GM18499 (cell line): ENCODE measurements around the gene RBM47.
"Not testable (repeated sequence)": the region's sequence is repeated elsewhere in the genome, so short reads cannot be mapped to it uniquely, and the experiment has no call there.

Experiments used
- ATAC-seq: cut with Tn5 transposase; IDR thresholded peaks from one replicate; pipeline ENCODE4 v1.9.1; 2021; ENCODE audit warnings: moderate number of reproducible peaks; ENCODE audit not compliant: insufficient read depth, unreplicated experiment

Gene RBM47

DNA sequence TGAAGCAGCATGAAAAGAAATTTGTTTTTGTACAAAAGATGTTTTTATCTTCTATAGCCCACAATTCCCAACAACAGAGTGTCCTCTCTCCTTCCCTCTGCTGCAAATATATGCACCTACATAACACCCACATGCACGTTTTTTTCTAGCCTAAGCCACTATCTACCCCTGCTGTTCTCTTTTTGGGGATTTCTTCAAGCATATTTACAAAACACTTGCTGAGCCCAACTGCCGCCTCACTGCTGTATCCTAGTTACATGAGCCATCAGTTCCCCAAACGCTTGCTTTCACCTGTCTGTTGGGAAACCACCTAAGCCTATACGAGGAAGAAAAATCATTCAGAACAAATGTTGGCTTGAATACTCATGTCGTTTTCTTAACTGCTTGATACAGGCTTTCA lies 167.3 kb downstream of the RBM47 start:
- peak; percentile 73 for ATAC-seq

DNA sequence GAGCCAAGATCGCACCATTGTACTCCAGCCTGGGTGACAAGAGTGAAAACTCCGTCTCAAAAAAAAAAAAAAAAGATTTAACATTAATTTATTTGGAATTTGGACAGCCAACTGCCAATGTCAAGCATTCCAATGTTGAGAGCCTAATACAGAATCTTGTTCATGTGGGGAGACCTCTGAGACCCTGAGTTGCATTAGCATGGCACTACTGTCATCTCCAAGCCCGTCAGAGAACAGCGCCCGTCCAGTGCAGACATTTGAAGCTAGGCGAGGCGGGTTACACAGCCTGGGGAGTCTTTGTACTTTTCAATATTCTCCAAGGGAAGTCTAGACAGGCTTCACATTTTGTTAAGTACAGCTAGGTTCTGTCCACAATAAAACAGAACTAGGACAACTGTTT lies 167.8 kb downstream of the RBM47 start:
- no peak for ATAC-seq

DNA sequence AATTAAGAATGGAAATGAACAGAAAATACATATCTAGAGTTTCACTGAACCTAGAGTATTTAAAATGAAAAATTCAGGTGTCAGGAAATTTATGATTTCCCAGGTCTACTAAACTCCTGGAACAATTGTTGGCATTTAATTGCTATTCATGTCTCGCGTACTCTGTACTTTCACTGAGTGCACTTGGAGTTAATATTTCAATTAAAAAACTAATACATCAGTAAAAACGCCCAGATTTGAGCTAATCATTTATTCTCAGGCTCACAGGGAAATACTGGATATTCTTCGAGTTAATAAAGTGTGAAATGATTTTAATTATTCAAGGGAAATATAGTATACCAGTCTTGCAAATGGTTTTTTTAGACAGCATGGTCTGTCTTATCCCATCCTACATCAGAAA lies 168.6 kb downstream of the RBM47 start:
- no peak for ATAC-seq

DNA sequence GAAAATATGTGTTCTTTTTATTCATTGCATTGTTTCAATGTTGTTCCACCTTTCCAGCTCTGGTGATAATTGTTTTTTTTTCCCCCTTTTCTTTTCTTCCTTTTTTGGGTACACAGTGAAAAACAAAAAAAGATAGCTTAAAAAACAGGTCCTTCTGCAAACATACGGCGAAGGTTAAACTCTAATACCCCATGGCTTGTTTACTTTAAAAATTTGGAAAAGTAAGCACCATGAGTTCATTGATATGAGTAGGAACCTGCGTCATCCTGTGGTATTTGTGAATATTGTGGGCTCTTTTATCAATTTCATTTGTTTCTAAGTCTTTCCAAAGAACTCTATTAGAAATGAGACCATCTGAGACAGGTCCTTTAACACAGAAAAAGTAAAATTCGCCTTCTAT lies 171.0 kb downstream of the RBM47 start:
- no peak for ATAC-seq

DNA sequence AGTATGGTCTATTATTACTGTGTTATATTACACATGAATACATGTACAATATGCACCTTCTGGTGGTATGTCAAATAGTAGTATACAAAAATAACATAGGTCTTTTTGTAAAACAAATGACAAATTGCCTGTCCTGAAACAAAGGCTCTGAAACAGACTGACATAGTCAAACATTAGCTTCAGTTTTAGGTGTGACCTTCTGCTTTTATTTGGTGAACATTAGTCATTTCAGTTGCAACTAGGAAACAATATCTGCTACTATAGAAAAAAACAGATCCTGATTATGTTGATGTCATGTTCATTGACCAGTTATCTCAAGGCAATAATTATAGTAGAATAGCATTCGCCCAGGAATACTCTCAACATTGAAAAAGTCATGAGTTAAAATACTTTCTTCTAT lies 171.6 kb downstream of the RBM47 start:
- no peak for ATAC-seq

DNA sequence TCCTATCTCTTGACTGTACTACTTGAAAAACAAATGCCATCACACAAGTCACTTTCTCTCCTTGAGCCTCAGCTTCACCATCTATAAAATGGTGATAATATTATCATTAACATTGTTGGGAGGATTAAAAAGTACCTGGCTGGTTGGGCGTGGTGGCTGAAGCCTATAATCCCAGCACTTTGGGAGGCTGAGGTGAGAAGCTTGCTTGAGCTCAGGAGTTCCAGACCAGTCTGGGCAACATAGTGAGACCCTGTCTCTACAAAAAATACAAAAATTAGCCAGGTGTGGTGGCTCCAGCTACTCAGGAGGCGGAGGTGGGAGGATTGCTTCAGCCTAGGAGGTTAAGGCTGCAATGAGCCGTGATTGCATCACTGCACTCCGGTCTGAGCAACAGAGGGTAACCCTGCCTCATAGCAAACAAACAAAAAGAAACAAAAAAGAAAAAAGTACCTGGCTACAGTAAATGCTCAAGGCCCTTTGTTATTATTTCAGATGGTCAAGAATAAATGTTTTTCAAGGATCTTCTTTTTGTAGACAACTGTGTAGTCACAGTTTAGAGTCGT lies 174.2 kb downstream of the RBM47 start:
- no peak for ATAC-seq

DNA sequence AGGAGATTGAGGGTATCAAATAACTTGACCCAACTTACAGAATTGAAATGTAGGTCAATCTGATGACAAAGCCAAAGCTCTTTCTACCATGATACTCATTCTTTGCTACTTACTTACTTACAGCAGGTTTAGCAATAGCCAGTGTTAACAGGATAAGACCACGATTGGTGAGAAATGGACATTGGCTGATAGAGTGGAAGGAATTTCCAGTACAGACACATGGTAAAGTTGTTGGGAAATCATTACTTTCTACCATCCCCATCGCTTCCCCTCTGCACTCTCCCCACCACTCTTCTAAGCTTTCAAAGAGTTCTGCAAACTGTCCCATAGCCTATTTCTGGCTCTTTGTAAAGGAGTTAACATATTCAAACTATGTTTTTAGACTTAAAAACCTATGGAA lies 174.8 kb downstream of the RBM47 start:
- ATAC-seq, result no peak

DNA sequence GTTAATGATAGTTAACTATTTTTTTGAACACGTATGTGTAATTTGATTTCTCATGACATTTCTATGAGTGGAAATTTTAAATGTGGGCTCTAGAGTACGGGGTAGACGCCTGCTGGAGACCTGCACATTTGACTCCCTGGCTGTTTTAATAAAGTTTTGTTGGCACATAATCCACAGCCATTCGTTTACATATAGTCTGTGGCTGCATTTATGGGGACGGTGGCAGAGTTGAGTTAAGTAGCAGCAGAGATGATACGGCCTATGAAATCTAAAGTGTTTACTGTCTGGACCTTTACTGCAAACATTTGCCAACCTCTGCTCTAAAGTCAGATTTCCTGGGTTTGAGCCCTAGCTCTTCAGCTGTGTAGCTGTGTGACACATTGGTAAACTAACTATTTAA lies 175.8 kb downstream of the RBM47 start:
- no peak for ATAC-seq

DNA sequence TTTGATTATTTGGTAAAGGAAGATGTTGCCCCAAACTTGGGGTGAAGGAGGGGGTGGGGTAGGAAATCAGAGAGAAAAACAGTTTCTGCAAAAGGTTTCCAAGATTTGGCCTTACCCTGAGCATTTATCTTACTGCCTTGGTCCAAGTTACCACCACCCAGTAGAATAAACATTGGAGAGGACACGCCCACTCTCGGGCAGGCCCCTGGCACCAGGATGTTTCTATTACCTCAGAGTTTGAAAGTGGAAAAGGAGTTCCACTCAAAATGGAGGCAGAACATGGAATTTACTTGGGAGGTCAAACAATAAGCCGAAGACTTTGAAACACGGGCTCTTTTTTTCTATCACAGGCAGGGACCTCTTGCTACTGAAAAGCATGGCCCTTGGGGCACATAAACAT lies 180.8 kb downstream of the RBM47 start:
- ATAC-seq, result no peak

DNA sequence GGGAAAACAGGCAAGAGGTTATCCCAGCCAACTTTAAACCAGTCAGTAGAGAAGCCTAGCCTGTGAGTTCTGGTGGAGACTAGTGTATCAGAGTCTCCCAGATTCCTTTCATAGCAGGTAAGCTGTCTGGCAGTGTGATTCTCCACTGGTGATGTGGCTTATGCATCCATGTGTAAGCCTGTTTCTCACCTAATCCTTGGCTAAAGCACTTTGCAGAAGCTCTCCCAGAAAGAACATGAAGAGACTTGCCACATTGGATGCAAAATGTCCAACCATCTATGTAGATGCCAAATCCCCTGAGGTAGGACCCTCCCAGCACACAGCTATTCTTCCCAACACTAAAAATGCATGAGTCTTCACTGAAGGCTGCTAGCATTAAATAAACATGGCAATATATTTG lies 182.8 kb downstream of the RBM47 start:
- no peak for ATAC-seq

DNA sequence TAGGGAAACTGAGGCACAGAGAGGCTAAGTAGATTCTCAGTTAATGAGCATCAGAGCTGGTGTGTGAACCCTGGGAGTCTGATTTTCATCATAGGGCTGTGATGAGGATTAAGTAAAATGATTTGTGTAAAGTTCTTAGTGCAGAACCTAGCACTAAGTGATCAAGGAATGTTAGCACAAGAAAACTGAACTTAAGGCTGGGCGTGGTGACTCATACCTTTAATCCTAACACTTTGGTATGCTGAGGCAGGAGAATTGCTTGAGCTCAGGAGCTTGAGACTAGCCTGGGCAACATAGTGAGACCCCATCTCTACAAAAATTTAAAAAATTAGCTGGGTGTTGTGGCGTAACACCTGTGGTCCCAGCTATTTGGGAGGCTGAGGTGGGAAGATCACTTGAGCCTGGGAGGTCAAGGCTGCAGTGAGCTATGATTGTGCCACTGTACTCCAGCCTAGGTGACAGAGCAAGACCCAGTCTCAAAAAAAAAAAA lies 183.4 kb downstream of the RBM47 start:
- not testable (repeated sequence) for ATAC-seq

DNA sequence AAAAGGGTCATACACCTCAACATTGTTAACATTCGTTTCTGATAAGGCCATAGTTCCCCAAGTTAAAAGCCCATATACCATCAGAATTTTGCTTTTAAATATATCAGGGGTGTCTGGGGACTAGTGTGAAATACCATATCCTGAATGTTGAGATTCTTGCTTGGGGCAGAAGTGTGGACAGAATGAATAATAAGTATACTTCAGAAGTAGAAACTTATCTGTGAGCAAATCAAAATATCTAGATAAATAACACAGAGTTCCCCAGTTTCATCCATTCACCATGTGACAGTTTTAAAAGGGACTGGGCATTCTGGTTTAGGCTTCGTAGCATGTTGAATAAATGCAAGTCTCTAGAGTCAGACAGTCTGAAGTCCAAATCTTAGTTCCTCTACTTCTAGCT lies 184.0 kb downstream of the RBM47 start:
- no peak for ATAC-seq

DNA sequence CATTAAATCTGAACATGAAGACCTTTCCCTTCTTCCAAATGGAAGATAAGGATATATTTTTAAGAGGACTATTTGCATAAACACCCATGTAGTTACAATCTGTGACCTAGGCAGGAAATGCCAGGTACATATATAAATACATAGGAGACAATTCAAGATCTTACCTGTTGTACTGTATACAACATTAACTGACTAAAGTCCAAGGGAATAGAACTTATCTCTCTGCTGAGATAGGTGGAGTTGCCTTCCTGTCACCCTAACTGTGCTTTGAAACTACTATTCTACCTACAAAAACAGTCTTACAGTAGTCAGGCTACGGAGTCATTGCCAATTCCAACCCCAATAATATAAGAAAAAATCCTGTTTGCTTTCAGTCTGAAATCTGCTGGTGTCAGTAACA lies 188.2 kb downstream of the RBM47 start:
- no peak for ATAC-seq

DNA sequence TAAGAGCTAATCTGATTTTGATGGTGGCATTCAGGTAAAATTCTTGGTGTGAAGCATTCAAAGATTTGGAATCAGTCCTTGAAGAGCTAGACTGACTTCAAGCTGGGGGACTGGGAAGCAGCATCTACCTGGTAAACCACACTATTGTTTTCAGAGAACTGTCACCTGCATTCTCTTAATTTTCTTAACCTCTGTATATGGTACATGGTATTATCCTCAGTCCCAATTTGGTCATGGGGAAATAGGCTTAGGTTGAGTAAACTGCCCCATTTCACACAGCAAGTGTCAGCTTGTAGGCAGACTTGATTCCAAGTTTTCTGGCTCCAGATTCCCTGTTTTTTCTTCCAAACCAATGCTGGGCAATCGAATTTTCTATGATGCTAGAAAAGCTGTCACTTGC lies 190.1 kb downstream of the RBM47 start:
- no peak for ATAC-seq

DNA sequence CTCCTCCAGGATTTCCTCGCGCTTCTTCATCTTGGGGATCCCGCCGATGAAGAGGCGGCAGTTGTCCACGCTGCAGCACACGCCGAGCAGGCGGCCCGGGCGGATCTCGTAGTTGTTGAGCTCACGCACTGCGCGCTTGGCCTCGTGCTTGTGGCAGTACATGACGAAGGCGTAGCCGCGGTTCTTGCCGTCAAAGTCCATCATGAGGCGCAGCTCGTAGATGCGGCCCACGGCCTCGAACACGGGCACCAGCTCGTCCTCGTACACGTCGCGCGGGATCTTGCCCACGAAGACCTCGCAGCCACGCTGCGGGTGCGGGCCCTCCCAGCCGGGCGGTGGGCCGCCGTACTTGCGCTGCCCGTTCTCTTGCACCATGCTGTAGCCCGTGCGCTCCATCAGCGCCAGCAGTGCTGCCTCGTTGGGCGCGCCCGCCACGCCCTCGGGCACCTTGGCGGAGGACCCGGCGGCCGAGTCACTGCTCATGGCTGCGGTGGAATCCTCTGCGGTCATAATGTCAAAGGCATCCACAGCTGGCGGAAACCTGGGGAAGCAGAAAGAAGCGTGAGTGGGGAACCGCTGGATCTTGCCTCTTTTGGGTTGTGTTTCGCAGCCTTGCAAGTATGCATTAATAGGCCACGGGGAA lies 191.2 kb downstream of the RBM47 start:
- ATAC-seq, result no peak

DNA sequence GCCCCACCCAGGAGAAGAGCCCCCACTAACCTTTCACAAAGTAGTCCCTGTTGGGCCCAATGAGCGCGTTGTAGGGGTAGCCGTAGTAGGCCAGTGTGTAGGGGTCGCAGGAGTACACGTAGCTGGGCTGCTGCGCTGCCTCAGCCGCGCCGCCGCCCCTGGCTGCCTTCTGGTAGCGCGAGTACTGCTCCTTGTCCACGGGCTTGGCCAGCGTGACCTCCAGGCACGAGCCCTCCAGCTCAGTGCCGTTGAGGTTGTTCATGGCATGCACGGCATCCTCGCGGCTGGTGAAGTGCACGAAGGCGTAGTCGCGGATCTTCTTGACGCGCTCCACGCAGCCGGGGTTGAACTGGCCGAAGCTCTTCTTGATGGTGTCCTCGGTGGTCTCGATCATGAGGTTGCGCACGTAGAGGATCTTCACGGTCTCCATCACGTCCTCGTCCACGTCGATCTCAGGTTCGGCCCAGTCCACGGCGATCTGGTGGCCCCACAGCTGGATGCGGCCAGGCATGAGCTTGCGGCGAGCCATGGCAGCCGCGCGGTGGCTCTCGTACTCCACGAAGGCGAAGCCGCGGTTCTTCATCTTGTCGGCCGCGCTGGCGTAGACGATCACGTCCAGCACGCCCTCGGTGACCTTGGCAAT lies 191.8 kb downstream of the RBM47 start:
- no peak for ATAC-seq

DNA sequence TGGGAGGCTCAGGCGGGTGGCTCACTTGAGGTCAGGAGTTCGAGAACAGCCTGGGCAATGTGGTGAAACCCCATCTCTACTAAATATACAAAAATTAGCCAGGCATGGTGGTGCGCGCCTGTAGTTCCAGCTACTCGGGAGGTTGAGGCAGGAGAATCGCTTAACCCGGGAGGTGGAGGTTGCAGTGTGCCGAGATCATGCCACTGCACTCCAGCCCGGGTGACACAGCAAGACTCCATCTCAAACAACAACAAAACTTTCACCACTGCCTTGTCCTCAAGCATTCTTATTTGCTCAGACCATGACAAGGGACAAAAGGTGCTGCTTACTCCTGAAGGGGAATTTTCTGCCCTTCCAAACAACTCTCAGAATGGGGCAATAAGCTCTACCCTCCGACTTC lies 194.4 kb downstream of the RBM47 start:
- ATAC-seq, result not testable (repeated sequence)

DNA sequence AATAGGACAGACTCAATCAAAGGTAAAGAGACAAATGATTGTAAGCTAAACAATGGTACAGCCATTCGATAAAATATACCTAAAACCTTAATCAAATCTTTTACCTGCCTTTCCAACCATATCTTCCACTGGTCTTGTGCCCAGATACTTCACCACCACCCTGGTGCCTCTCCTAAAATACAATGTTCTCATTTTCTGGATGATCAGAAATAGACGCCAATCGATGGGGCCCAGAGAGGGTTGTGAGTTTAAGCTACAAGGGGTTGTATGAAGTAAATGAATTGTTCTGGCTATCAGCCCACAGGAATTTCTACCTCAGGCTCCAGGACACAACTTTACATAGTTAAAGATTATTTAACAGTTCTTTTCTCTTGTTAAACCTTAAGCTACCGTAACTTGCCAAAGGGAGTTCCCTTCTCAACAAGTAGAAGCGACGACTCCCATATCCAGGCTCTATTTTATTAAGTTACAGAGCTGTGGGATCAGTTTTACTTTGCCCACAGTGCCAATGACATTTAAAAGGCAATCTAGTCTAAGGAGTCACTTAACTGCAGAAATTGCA lies 195.5 kb downstream of the RBM47 start:
- ATAC-seq, result no peak

DNA sequence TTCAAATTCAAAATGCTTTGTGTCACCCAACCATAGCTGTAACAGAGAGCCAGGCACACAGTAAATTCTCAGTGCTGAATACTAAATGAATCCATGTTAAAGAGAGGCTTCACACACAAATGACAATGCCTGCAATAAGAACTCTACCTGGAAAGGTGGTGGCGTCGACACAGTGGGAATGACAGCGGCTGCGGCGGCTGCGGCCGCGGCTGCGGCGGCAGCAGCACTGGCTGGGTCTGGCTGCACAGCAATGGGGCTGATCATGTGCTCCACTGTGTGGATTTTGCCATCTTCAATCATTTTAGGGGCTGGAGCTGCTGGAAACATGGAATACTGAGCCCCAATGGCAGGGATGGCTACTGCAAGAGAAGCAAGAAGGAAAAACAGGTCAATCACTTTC lies 197.2 kb downstream of the RBM47 start:
- no peak for ATAC-seq

DNA sequence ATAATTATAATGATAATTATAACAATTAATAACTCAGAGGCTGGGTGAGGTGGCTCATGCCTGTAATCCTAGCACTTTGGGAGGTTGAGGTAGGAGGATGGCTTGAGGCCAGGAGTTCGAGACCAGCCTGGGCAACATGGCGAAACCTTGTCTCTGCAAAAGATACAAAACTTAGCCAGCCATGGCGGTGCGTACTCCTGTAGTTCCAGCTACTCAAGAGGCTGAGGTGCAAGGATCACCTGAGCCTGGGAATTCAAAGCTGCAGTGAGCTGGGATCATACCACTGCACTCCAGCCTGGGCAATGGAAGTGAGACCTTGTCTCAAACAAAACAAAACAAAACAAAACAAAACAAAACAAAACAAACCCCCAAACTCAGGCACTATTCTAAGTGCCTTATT lies 201.8 kb downstream of the RBM47 start:
- not testable (repeated sequence) for ATAC-seq

DNA sequence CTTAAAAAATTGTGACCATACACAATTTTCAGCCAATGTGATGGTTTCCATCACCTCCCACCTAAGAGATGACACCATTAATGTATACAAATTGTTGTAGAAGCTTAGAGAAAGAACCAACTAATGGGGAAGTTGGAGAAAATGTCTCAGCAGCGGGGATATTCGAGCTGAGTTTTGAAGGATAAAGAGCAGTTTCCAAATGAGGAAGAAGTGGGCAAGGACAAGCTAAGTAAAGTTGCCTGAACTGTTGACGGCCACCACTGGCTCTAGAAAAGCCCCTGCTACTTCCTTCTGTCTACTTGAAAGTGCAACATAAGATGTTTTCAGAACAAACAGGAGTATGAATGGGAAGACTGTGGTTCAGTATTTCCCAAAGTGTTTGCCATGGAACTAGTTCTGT lies 202.5 kb downstream of the RBM47 start:
- ATAC-seq, result no peak
